IMR-90 (cell line): ENCODE data around the gene TEDC1. TPM values are rescaled to one million over a fixed set of nuclear protein-coding genes. Genes with fewer than 3 reads are reported as not detected.

ENCODE experiments used
- ATAC-seq: fragments of 200-7000 bp; cut with Tn5 transposase; 2 replicates; pipeline ENCODE4 v1.9.1; 2020; ENCODE audit warnings: low read depth, mild to moderate bottlenecking, moderate library complexity
- BruUV-seq: library from RNA; stranded (reverse); fragments of 400-500 nt; replicated peaks from 2 replicates; lab custom pipeline; 2021; lab: Mats Ljungman, UMichigan
- CTCF ChIA-PET: fragments of 300-600 bp; formaldehyde crosslinking; extraction: SDS; loops from one replicate; lab custom pipeline; 2021; ENCODE audit warnings: antibody characterized with exemption; lab: Yijun Ruan, JAX
- POLR2A ChIA-PET: fragments of 300-600 bp; sonication (Branson Sonifier 250); formaldehyde crosslinking; loops from one replicate; lab custom pipeline; 2022; ENCODE audit warnings: antibody characterized with exemption; ENCODE audit not compliant: unreplicated experiment; lab: Charles Lee
- DNase-seq: peaks from one replicate; pipeline ENCODE4 v3.0.0; 2013
- H2AFZ ChIP-seq: replicated peaks from 2 replicates; pipeline ENCODE3; 2013; ENCODE audit warnings: low read length, mild to moderate bottlenecking; ENCODE audit not compliant: poor library complexity
- H2AK5ac ChIP-seq: 2 replicates; pipeline ENCODE4 v1.6.1; 2013; ENCODE audit warnings: low read depth, low read length, inconsistent platforms
- H2AK9ac ChIP-seq: replicated peaks from 2 replicates; pipeline ENCODE3; 2013; ENCODE audit warnings: mild to moderate bottlenecking, low read depth, low read length, moderate library complexity; ENCODE audit not compliant: poor library complexity
- H2BK120ac ChIP-seq: 2 replicates; pipeline ENCODE4 v1.6.1; 2013; ENCODE audit warnings: low read depth, low read length, inconsistent platforms
- H2BK15ac ChIP-seq: 3 replicates; pipeline ENCODE4 v1.6.1; 2013; ENCODE audit warnings: low read depth, low read length, inconsistent platforms
- H2BK20ac ChIP-seq: 2 replicates; pipeline ENCODE4 v1.6.1; 2013; ENCODE audit warnings: low read depth, mild to moderate bottlenecking, inconsistent platforms, low read length, moderate library complexity
- H2BK5ac ChIP-seq: 2 replicates; pipeline ENCODE4 v1.6.1; 2013; ENCODE audit warnings: mild to moderate bottlenecking, low read depth, low read length, inconsistent platforms; ENCODE audit not compliant: poor library complexity, severe bottlenecking
- H3K14ac ChIP-seq: replicated peaks from 2 replicates; pipeline ENCODE4 v1.6.1; 2013; ENCODE audit warnings: low read depth, low read length, inconsistent platforms
- H3K18ac ChIP-seq: 2 replicates; pipeline ENCODE4 v1.6.1; 2013; ENCODE audit warnings: low read depth, low read length, control low read depth
- H3K23ac ChIP-seq: 2 replicates; pipeline ENCODE4 v1.6.1; 2013; ENCODE audit warnings: low read depth, low read length, inconsistent platforms
- H3K27ac ChIP-seq: 2 replicates; pipeline ENCODE4 v1.5.1; 2013; ENCODE audit warnings: mild to moderate bottlenecking, control low read depth, low read length; ENCODE audit not compliant: insufficient read depth
- H3K27me3 ChIP-seq: 2 replicates; pipeline ENCODE4 v1.6.1; 2013; ENCODE audit warnings: low read length; ENCODE audit not compliant: control insufficient read depth, insufficient read depth
- H3K36me3 ChIP-seq: 2 replicates; pipeline ENCODE4 v1.6.1; 2013; ENCODE audit warnings: low read length, mixed read lengths; ENCODE audit not compliant: control insufficient read depth, insufficient read depth
- H3K4ac ChIP-seq: 2 replicates; pipeline ENCODE4 v1.6.1; 2013; ENCODE audit warnings: low read depth, low read length, inconsistent platforms
- H3K4me1 ChIP-seq: 2 replicates; pipeline ENCODE4 v1.6.1; 2013; ENCODE audit warnings: low read length, mixed read lengths; ENCODE audit not compliant: control insufficient read depth, insufficient read depth
- H3K4me2 ChIP-seq: 2 replicates; pipeline ENCODE4 v1.6.1; 2013; ENCODE audit warnings: low read depth, mild to moderate bottlenecking, control low read depth, low read length, moderate library complexity
- H3K4me3 ChIP-seq: 2 replicates; pipeline ENCODE4 v1.5.1; 2013; ENCODE audit warnings: low read depth, mild to moderate bottlenecking, control low read depth, low read length, moderate library complexity; ENCODE audit not compliant: insufficient read depth
- H3K56ac ChIP-seq: 2 replicates; pipeline ENCODE4 v1.6.1; 2013; ENCODE audit warnings: low read length, inconsistent platforms; ENCODE audit not compliant: insufficient read depth; ENCODE audit errors: extremely low read depth
- H3K79me1 ChIP-seq, 2 experiments: 2 replicates each; pipeline ENCODE4 v1.6.1; 2013; ENCODE audit warnings: low read length in 2 of 2, inconsistent platforms in 1 of 2, low read depth in 1 of 2
- H3K9ac ChIP-seq: 2 replicates; pipeline ENCODE4 v1.6.1; 2013; ENCODE audit warnings: low read depth, low read length, control low read depth
- H3K9me1 ChIP-seq: 2 replicates; pipeline ENCODE4 v1.6.1; 2013; ENCODE audit warnings: low read length, inconsistent platforms; ENCODE audit not compliant: insufficient read depth
- H3K9me3 ChIP-seq: 2 replicates; pipeline ENCODE4 v1.6.1; 2013; ENCODE audit warnings: low read length; ENCODE audit not compliant: control insufficient read depth, insufficient read depth
- H4K20me1 ChIP-seq: 2 replicates; pipeline ENCODE4 v1.6.1; 2013; ENCODE audit warnings: low read length, inconsistent platforms; ENCODE audit not compliant: insufficient read depth
- H4K5ac ChIP-seq: 2 replicates; pipeline ENCODE4 v1.6.1; 2013; ENCODE audit warnings: mild to moderate bottlenecking, low read depth, low read length, control low read depth
- H4K8ac ChIP-seq, 2 experiments: 2 replicates each; pipeline ENCODE4 v1.6.1; 2013; ENCODE audit warnings: low read depth in 2 of 2, low read length in 2 of 2, control low read depth in 1 of 2, inconsistent platforms in 1 of 2
- H4K91ac ChIP-seq: 2 replicates; pipeline ENCODE4 v1.6.1; 2013; ENCODE audit warnings: low read depth, low read length, inconsistent platforms; ENCODE audit not compliant: insufficient read depth
- BHLHE40 ChIP-seq: fragments of 150-350 bp; IDR thresholded peaks from 2 replicates; pipeline ENCODE4 v1.6.1; 2016; ENCODE audit warnings: mild to moderate bottlenecking, low read depth, low read length
- CEBPB ChIP-seq: IDR thresholded peaks from 2 replicates; pipeline ENCODE4 v1.6.1; 2012; ENCODE audit warnings: low read depth, low read length, improper control_type of control experiment
- CHD1 ChIP-seq: IDR thresholded peaks from 2 replicates; pipeline ENCODE4 v1.6.1; 2012; ENCODE audit warnings: low read depth, low read length, improper control_type of control experiment
- ELK1 ChIP-seq: fragments of 150-350 bp; IDR thresholded peaks from 2 replicates; pipeline ENCODE4 v1.6.1; 2016; ENCODE audit warnings: low read depth, mild to moderate bottlenecking, low read length, moderate library complexity, borderline replicate concordance
- FOS ChIP-seq: fragments of 150-350 bp; IDR thresholded peaks from 2 replicates; pipeline ENCODE4 v1.6.1; 2016; ENCODE audit warnings: low read depth, low read length
- MAFK ChIP-seq: IDR thresholded peaks from 2 replicates; pipeline ENCODE4 v1.6.1; 2012; ENCODE audit warnings: low read depth, low read length, improper control_type of control experiment
- MAZ ChIP-seq: IDR thresholded peaks from 2 replicates; pipeline ENCODE4 v1.6.1; 2012; ENCODE audit warnings: low read depth, mild to moderate bottlenecking, low read length, improper control_type of control experiment, moderate library complexity, borderline replicate concordance
- MXI1 ChIP-seq: IDR thresholded peaks from 2 replicates; pipeline ENCODE4 v1.6.1; 2012; ENCODE audit warnings: low read depth, mild to moderate bottlenecking, low read length, moderate library complexity, borderline replicate concordance
- NFE2L2 ChIP-seq: fragments of 150-350 bp; IDR thresholded peaks from 2 replicates; pipeline ENCODE4 v1.6.1; 2016; ENCODE audit warnings: low read depth, mild to moderate bottlenecking, low read length
- POLR2A ChIP-seq: IDR thresholded peaks from 2 replicates; pipeline ENCODE4 v1.6.1; 2012; ENCODE audit warnings: mild to moderate bottlenecking, low read depth, low read length
- RAD21 ChIP-seq: IDR thresholded peaks from 2 replicates; pipeline ENCODE4 v1.6.1; 2012; ENCODE audit warnings: low read length, improper control_type of control experiment
- RCOR1 ChIP-seq: IDR thresholded peaks from 2 replicates; pipeline ENCODE4 v1.6.1; 2012; ENCODE audit warnings: mild to moderate bottlenecking, low read length, improper control_type of control experiment; ENCODE audit not compliant: insufficient replicate concordance
- RFX5 ChIP-seq: IDR thresholded peaks from 2 replicates; pipeline ENCODE4 v1.8.0; 2012; ENCODE audit warnings: low read depth, mild to moderate bottlenecking, low read length, moderate library complexity
- SMC3 ChIP-seq: fragments of 150-350 bp; IDR thresholded peaks from 2 replicates; pipeline ENCODE4 v1.6.1; 2016; ENCODE audit warnings: low read depth, mild to moderate bottlenecking, antibody characterized with exemption, low read length, moderate library complexity
- WGBS, 2 experiments: methylation state at CpG; one replicate each; pipeline versions ENCODE4 v1.1.5 to v1.1.7; 2013; ENCODE audit warnings: missing lambda C conversion rate in 2 of 2; ENCODE audit not compliant: insufficient read length in 1 of 2; ENCODE audit errors: extremely low coverage in 2 of 2; 5-methylcytosine and 5-hydroxymethylcytosine counted together
- dilution Hi-C: fragments of 300-500 bp; cut with HindIII; formaldehyde crosslinking; loops from one replicate; pipeline ENCODE4 v1.14.3; 2018; ENCODE audit warnings: low sequenced_read_pairs; ENCODE audit not compliant: unreplicated experiment
- in situ Hi-C: fragments of 300-500 bp; cut with MboI; formaldehyde crosslinking; loops from 3 replicates; pipeline ENCODE4 v1.14.3; 2019; ENCODE audit warnings: low sequenced_read_pairs, inconsistent platforms, mixed read lengths
- intact Hi-C: fragments of 100-400 bp; cut with micrococcal nuclease; formaldehyde crosslinking; loops from 2 replicates; pipeline ENCODE4 v1.10.0; 2022
- polyA plus RNA-seq, 3 experiments: library from polyadenylated mRNA; depleted of rRNA; stranded (reverse); fragments of >200 nt; gene quantifications; 2 replicates each; pipeline ENCODE4 v1.2.3, GENCODE V29; 2012; ENCODE audit warnings: low replicate concordance in 1 of 3
- total RNA-seq: library from RNA; depleted of rRNA; stranded (reverse); fragments of >200 nt; gene quantifications from 2 replicates; pipeline ENCODE4 v1.2.3, GENCODE V29; 2012
- TF ChIP-seq, protein P1 (sequence below): conservative IDR thresholded peaks from 2 replicates; pipeline ENCODE4 v1.5.1; 2012; ENCODE audit warnings: mild to moderate bottlenecking, low read depth, low read length, improper control_type of control experiment
- TF ChIP-seq, protein P2 (sequence below): fragments of 150-350 bp; IDR thresholded peaks from 2 replicates; pipeline ENCODE4 v1.6.1; 2017; ENCODE audit warnings: mild to moderate bottlenecking, antibody characterized with exemption, low read length, low read depth

Gene TEDC1
- total and polyA plus RNA-seq, 2 of the 4 experiments (the other 2 are of a cell fraction), result 5.7 to 6.4 TPM

DNA sequence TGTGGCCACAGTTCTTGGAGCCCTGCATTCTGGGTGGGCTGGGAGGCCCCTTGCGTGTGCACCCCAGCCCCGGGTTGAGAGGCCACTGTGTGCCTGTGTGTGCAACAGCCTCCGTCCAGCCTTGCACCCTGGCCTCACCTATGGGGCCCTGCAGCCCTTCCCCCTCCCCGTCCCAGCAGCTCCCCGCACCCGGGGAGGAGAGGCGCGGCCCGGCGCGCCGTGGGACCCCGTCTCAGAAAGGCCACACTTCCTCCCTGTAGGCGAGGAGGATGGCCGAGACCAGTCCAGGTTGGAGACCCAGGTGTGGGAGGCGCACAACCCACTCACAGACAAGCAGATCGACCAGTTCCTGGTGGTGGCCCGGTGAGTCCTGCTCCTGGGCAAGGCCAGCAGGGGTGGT, 33.0 kb upstream of the TEDC1 start:
- no peak overlapping the region for H2BK20ac ChIP-seq
- no peak overlapping the region for H4K91ac ChIP-seq
- H3K27me3 ChIP-seq, result no peaks in the 10 kb centered on the region
- ChIA-PET CTCF (interaction anchor here (1.0 kb wide), 1 partner anchor 10 kb away, joined by 4 read pairs; no protein-coding TSS in a partner anchor), POLR2A (no interaction called here)
- no peak overlapping the region for H2AK9ac ChIP-seq
- H3K4me3 ChIP-seq, result no peak overlapping the region
- no peak for ATAC-seq
- H3K4me2 ChIP-seq, result no peak overlapping the region
- peaks cover 57% of the 10 kb centered on the region for H3K36me3 ChIP-seq
- no peak overlapping the region for H2BK5ac ChIP-seq
- no peak overlapping the region for H4K8ac ChIP-seq
- H3K56ac ChIP-seq, result no peak overlapping the region
- H2BK120ac ChIP-seq, result no peak overlapping the region
- no peaks in the 10 kb centered on the region for H3K9me3 ChIP-seq
- H3K9me1 ChIP-seq, result no peaks in the 10 kb centered on the region
- dilution Hi-C loops (no loop called here), intact Hi-C loops (no loop called here), in situ Hi-C loops (no loop called here)
- H4K20me1 ChIP-seq, result no peaks in the 10 kb centered on the region; the same call in 1 of the 2 replicates
- no peak overlapping the region for H2AFZ ChIP-seq
- no peak overlapping the region for H2BK15ac ChIP-seq
- no peak overlapping the region for H3K27ac ChIP-seq
- no peak overlapping the region for H3K18ac ChIP-seq
- no peaks in the 10 kb centered on the region for H3K4me1 ChIP-seq
- H3K9ac ChIP-seq, result no peak overlapping the region
- no peak overlapping the region for H3K4ac ChIP-seq
- no peak overlapping the region for H4K5ac ChIP-seq
- no TSS peak for BruUV-seq
- WGBS, 2 experiments, result 100% methylated on average over 1 of the region's 18 CpGs; no CpG with 5 or more reads in 1 of the 2 experiments
- DNase-seq, result no peak
- H3K79me1 ChIP-seq, result 0 out of 4 replicates have a peak, but pooled peaks cover 0 to 5% of the 10 kb centered on the region in 2 experiments
- H2AK5ac ChIP-seq, result no peak overlapping the region
- H3K23ac ChIP-seq, result no peak overlapping the region
- no peak overlapping the region for H3K14ac ChIP-seq
- TF ChIP-seq CEBPB, result no peak
- TF ChIP-seq, protein P1, sequence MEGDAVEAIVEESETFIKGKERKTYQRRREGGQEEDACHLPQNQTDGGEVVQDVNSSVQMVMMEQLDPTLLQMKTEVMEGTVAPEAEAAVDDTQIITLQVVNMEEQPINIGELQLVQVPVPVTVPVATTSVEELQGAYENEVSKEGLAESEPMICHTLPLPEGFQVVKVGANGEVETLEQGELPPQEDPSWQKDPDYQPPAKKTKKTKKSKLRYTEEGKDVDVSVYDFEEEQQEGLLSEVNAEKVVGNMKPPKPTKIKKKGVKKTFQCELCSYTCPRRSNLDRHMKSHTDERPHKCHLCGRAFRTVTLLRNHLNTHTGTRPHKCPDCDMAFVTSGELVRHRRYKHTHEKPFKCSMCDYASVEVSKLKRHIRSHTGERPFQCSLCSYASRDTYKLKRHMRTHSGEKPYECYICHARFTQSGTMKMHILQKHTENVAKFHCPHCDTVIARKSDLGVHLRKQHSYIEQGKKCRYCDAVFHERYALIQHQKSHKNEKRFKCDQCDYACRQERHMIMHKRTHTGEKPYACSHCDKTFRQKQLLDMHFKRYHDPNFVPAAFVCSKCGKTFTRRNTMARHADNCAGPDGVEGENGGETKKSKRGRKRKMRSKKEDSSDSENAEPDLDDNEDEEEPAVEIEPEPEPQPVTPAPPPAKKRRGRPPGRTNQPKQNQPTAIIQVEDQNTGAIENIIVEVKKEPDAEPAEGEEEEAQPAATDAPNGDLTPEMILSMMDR, result no peak
- no peak for TF ChIP-seq RFX5
- TF ChIP-seq MXI1, result no peak
- TF ChIP-seq CHD1, result no peak
- no peak for TF ChIP-seq ELK1
- no peak for TF ChIP-seq RAD21
- no peak for TF ChIP-seq NFE2L2
- TF ChIP-seq SMC3, result no peak
- no peak for TF ChIP-seq FOS
- TF ChIP-seq MAFK, result no peak
- TF ChIP-seq, protein P2, sequence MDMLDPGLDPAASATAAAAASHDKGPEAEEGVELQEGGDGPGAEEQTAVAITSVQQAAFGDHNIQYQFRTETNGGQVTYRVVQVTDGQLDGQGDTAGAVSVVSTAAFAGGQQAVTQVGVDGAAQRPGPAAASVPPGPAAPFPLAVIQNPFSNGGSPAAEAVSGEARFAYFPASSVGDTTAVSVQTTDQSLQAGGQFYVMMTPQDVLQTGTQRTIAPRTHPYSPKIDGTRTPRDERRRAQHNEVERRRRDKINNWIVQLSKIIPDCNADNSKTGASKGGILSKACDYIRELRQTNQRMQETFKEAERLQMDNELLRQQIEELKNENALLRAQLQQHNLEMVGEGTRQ, result no peak
- TF ChIP-seq RCOR1, result no peak
- no peak for TF ChIP-seq POLR2A
- no peak for TF ChIP-seq MAZ
- TF ChIP-seq BHLHE40, result no peak
